ENCODE data around the gene KCNK18.
"Not testable (repeated sequence)": the region's sequence is repeated elsewhere in the genome, so short reads cannot be mapped to it uniquely, and the experiment has no call there.

Gene KCNK18

DNA sequence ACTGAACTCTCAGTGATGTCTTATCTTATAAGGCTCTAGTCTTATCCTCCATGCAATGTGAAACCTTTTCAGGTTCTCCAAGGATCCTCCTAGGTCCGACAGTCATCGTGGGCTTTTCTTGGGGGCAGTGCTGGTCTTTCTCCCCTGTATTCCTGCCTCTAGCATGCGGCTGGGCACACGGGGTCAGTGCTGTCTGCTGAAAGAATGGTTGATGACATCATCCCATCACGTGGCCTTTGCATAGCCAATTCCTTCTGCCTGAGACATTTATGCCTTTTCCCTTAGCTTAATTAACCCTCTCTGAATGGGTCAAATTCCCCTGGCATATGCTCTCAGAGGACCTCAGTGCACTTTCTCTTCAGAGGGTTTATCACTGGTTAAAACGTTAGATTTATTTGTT lies 27.0 kb upstream of the KCNK18 start:
- DNase-seq (ENCODE audit: low read depth): no peak

- peak; percentile 60 for DNase-seq (ENCODE audit: low read depth)
These were observed 22.7 kb upstream of the KCNK18 start for GRCh38 chr10:117174439-117175214.

- no peak for DNase-seq (ENCODE audit: low read depth)
These were observed 21.9 kb upstream of the KCNK18 start for GRCh38 chr10:117175215-117175900.

- peak; percentile 56 for DNase-seq (ENCODE audit: low read depth)
These were observed 21.3 kb upstream of the KCNK18 start for GRCh38 chr10:117175901-117176534.

GRCh38 chr10:117178190-117178589 lies 19.1 kb upstream of the KCNK18 start:
- no peak for DNase-seq (ENCODE audit: low read depth)

- no peak for DNase-seq (ENCODE audit: low read depth)
These were observed 13.0 kb upstream of the KCNK18 start for GRCh38 chr10:117184296-117184695.

DNA sequence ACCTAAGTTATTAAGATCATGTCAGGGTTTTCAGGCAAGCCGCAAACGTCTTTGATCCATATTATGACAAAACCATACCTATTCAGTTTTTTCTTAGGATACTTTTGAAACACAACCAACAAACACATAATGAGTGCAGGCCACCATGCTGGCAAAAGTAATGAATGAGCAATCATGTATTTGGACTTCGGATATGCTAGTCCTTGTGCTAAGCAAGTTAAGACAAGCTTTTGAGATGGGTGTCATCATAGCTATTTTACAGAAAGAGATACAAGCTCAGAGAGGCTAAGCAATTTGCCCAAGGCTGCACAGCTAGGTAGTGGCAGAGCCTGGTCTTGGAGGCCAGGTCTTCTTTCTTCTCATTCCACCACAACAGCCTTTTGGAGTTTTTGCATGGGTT lies 12.5 kb upstream of the KCNK18 start:
- DNase-seq (ENCODE audit: low read depth): no peak

DNA sequence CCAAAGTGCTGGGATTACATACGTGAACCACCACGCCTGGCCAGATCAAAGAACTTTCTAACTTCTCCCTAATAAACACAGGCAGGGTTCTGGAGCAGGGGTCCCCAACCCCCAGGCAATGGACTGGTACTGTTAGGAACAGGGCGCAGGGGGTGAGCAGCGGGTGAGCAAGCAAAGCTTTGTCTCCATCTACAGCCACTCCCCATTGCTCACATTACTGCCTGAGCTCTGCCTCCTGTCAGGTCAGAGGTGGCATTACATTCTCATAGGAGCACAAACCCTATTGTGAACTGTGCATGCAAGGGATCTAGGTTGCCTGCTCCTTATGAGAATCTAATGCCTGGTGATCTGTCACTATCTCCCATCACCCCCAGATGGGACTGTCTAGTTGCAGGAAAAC lies 11.5 kb upstream of the KCNK18 start:
- DNase-seq (ENCODE audit: low read depth): not testable (repeated sequence)

GRCh38 chr10:117186832-117187615 lies 10.3 kb upstream of the KCNK18 start:
- DNase-seq (ENCODE audit: low read depth): no peak

DNA sequence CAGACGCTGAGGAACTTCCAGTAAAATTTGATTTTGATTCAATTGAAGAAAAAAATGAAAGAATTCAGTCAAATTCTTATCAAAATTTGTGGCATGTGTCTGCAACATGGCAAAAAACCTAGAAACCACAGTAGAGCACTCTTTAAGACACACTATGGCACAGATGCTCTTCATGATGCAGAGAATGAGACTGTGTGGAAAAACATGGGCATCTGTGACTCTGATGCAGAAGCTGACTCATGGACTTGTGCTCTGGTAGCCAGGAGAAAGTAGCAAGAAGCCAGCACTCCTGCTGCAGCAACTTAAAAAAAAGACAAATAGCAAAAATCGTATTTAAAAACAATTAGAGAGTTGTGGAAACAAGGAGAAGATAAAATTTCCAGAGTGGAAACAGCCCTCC lies 8.9 kb upstream of the KCNK18 start:
- DNase-seq (ENCODE audit: low read depth): no peak

DNA sequence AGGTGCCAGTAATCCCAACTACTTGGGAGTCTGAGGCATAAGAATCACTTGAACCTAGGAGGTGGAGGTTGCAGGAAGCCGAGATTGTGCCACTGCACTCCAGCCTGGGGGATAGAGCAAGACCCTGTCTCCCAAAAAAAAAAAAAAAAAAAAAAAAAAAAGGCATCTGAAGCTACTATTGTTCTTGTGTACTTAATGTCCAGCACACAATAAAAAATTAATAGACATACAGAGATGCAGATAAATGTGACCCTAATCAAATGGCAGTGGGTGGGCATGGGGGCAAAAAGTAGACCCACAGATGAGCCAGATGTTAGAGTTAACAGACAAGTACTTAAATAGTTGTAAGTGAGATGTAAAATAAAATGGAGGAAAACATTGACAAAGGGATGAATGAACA lies 7.7 kb upstream of the KCNK18 start:
- no peak for DNase-seq (ENCODE audit: low read depth)

GRCh38 chr10:117198088-117198487 lies 799 bp downstream of the KCNK18 start:
- no peak for DNase-seq (ENCODE audit: low read depth)

DNA sequence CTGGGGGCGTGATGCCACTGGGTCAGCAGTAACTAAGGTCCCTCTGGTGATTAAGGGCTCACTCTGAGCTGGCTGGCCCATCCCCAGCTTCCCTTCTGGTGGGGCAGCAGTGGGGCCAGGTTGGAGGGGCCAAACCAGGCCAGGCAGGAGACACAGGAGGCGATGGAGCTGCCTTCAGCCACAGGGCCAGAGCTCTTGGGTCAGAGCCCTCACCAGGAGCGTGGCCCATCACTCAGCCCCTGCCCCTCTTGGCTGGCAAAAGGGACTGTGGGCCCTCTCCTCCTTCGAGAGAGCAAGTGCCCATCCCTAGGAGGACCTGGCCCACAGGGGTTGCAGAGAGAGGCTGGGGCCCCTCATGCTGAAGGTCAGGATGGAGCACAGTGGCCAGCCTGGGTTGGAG lies 4.5 kb downstream of the KCNK18 start:
- no peak for DNase-seq (ENCODE audit: low read depth)

- DNase-seq (ENCODE audit: low read depth): no peak
These were observed 7.0 kb downstream of the KCNK18 start for GRCh38 chr10:117204316-117204715.

- DNase-seq (ENCODE audit: low read depth): no peak
These were observed 14.9 kb downstream of the KCNK18 start for GRCh38 chr10:117212176-117212575.

DNA sequence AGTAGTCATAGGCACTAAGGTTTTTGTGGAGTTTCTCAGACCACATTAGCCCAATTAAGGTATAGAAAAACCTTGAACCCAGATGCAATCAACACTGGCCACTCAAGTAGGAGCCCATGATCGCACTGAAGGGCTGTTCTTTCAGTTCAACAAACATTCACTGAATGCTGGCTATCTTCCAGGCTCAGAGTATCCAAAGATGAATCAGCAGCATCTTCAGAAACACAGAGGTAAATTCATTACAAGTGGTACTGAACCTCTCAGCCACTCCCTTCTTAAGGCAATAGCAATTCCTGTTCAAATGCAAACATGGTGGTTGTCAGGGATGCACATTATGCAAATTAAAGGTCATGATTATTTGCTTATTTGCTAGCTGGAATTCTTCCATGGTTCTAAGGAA lies 17.1 kb downstream of the KCNK18 start:
- no peak for DNase-seq (ENCODE audit: low read depth)

GRCh38 chr10:117215079-117215478 lies 17.8 kb downstream of the KCNK18 start:
- no peak for DNase-seq (ENCODE audit: low read depth)

GRCh38 chr10:117216028-117216427 lies 18.7 kb downstream of the KCNK18 start:
- DNase-seq (ENCODE audit: low read depth): no peak

GRCh38 chr10:117216611-117217195 lies 19.4 kb downstream of the KCNK18 start:
- DNase-seq (ENCODE audit: low read depth): peak; percentile 64

DNA sequence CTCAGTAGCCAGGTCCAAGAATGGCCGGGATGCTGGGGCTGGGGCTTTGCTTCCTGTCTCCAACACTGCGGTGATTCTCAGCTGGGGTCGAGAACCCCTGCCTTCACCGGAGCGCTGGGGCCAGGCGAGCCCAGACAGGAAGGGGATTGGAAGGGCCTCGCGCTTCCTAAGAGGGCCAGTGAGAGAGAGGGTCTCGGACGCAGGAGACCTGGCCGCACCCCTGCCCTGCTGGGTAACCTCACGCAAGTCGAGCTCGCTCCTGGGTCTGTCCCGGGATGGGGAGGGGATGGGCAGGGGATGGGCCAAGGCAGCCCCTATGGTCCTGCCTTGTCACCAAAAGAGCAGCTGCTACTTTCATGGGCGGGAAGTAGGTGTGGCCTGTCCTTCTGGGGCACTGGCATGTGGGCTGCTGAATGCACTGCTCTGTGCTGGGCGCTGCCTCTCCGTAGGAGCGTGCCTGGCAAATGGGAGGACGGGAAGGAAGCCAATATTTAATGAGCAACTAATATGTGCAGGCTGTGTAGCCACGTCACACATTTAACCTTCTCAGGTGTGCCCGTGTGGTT lies 20.0 kb downstream of the KCNK18 start:
- DNase-seq (ENCODE audit: low read depth): no peak

DNA sequence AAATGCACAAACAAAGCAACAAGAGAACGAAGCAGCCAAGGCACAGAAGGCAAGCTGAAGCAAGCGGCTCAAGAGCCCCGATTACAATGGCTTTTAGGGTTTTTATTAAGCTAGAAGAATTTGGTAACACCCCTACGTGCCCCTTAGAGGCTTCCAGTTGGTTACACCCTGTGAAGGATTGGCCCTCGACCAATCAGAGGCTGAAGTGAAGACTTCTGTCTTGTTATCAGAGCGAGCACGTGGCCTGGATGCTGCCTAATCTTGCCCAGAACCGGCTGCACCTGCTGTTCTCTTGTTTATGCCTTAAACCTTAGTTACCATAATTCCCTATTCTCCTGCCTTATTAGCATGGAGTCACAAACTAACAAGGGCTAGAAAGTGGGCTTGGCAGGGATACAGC lies 21.4 kb downstream of the KCNK18 start:
- DNase-seq (ENCODE audit: low read depth): no peak
